Type B pancreatic cell (in vitro differentiated cells): ENCODE results near the gene ZCCHC8. TPM values are rescaled to one million over a fixed set of nuclear protein-coding genes. Genes with fewer than 3 reads are reported as not detected.
"Not testable (repeated sequence)": the region's sequence is repeated elsewhere in the genome, so short reads cannot be mapped to it uniquely, and the experiment has no call there.

Experiments
- DNase-seq: peaks from one replicate; pipeline ENCODE4 v3.0.0; 2021; ENCODE audit warnings: mixed read lengths; ENCODE audit not compliant: unreplicated experiment; ENCODE audit errors: extremely low spot score
- H3K27ac Mint-ChIP-seq: 2 replicates; pipeline ENCODE4 v1.8.0; 2021; ENCODE audit warnings: mild to moderate bottlenecking, mixed read lengths
- H3K27me3 Mint-ChIP-seq: 2 replicates; pipeline ENCODE4 v1.8.0; 2021; ENCODE audit warnings: mixed read lengths
- H3K36me3 Mint-ChIP-seq: 2 replicates; pipeline ENCODE4 v1.8.0; 2021; ENCODE audit warnings: mixed read lengths
- H3K4me1 Mint-ChIP-seq: one replicate; pipeline ENCODE4 v1.8.0; 2021; ENCODE audit warnings: mixed read lengths; ENCODE audit not compliant: unreplicated experiment
- H3K4me3 Mint-ChIP-seq: 2 replicates; pipeline ENCODE4 v1.8.0; 2021; ENCODE audit warnings: mild to moderate bottlenecking, mixed read lengths
- H3K9me3 Mint-ChIP-seq: 2 replicates; pipeline ENCODE4 v1.8.0; 2021; ENCODE audit warnings: mixed read lengths
- total RNA-seq: library from RNA; stranded (reverse); gene quantifications from 2 replicates; pipeline ENCODE4 v1.2.1, GENCODE V29; 2021; ENCODE audit warnings: low replicate concordance
- TF ChIP-seq, protein P1 (sequence below): fragments of 200-600 bp; sonication (generic); conservative IDR thresholded peaks from 2 replicates; pipeline ENCODE4 v1.5.0; 2021; ENCODE audit warnings: antibody characterized with exemption, mild to moderate bottlenecking

Gene ZCCHC8
- total RNA-seq, 1 donor from 2014 or later, result 30.4 TPM

GRCh38 chr12:122486805-122487426, 13.8 kb downstream of the ZCCHC8 start:
- Mint-ChIP-seq H3K27me3 (no peaks in the 10 kb centered on the region), H3K36me3 (peaks cover 31% of the 10 kb centered on the region), H3K4me1 (no peaks in the 10 kb centered on the region), H3K9me3 (no peaks in the 10 kb centered on the region), H3K4me3 (no peak overlapping the region), H3K27ac (no peak overlapping the region)
- TF ChIP-seq, protein P1, sequence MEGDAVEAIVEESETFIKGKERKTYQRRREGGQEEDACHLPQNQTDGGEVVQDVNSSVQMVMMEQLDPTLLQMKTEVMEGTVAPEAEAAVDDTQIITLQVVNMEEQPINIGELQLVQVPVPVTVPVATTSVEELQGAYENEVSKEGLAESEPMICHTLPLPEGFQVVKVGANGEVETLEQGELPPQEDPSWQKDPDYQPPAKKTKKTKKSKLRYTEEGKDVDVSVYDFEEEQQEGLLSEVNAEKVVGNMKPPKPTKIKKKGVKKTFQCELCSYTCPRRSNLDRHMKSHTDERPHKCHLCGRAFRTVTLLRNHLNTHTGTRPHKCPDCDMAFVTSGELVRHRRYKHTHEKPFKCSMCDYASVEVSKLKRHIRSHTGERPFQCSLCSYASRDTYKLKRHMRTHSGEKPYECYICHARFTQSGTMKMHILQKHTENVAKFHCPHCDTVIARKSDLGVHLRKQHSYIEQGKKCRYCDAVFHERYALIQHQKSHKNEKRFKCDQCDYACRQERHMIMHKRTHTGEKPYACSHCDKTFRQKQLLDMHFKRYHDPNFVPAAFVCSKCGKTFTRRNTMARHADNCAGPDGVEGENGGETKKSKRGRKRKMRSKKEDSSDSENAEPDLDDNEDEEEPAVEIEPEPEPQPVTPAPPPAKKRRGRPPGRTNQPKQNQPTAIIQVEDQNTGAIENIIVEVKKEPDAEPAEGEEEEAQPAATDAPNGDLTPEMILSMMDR, result no peak
- DNase-seq, result peak; percentile 34

DNA sequence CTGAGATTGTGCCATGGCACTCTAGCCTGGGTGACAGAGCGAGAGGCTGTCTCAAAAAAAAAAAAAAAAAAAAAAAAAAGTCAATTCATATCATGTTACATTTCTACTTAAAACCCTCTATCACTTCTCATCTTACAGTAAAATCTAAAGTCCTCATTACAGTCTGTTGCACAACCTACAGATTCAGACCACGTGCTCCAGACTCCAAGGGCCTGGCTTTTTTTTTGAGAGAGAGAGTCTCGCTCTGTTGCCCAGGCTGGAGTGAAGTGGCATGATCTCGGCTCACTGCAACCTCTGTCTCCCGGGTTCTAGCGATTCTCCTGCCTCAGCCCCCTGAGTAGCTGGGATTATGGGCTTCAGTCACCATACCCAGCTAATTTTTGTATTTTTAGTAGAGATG, 14.4 kb downstream of the ZCCHC8 start:
- not testable (repeated sequence) for H3K4me3 Mint-ChIP-seq, H3K4me1 Mint-ChIP-seq, H3K27me3 Mint-ChIP-seq, DNase-seq, H3K27ac Mint-ChIP-seq, H3K9me3 Mint-ChIP-seq
- H3K36me3 Mint-ChIP-seq, result peaks cover 28% of the 10 kb centered on the region

DNA sequence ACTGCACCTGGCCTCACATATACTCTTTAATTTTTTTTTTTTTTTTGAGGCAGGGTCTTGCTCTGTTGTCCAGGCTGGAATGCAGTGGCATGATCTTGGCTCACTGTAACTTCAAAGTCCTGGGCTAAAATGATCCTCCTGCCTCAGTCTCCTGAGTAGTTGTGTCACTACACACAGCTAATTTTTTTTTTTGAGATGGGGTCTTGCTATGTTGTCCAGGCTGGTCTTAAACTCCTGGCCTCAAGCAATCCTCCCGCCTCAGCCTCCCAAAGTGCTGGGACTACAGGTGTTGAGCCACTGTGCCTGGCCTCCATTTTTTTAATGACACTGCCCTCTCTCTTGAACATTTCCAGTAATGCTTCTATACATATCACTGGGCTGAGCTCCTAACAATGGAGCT, 16.3 kb downstream of the ZCCHC8 start:
- H3K4me3 Mint-ChIP-seq, H3K27me3 Mint-ChIP-seq, H3K27ac Mint-ChIP-seq, H3K9me3 Mint-ChIP-seq, H3K4me1 Mint-ChIP-seq: not testable (repeated sequence)
- DNase-seq, result peak; percentile 6
- H3K36me3 Mint-ChIP-seq, result peaks cover 38% of the 10 kb centered on the region

- H3K36me3 Mint-ChIP-seq, result peaks cover 34% of the 10 kb centered on the region
- TF ChIP-seq, protein P1, result no peak
- H3K27me3 Mint-ChIP-seq, result no peaks in the 10 kb centered on the region
- H3K4me1 Mint-ChIP-seq, result no peaks in the 10 kb centered on the region
- no peaks in the 10 kb centered on the region for H3K9me3 Mint-ChIP-seq
- no peak overlapping the region for H3K4me3 Mint-ChIP-seq
- peak; percentile 20 for DNase-seq
- H3K27ac Mint-ChIP-seq, result peak overlapping the region; percentile 8
Measured at GRCh38 chr12:122483969-122484368, 16.8 kb downstream of the ZCCHC8 start.

- Mint-ChIP-seq H3K27ac (no peak overlapping the region), H3K27me3 (no peaks in the 10 kb centered on the region), H3K36me3 (peaks cover 39% of the 10 kb centered on the region), H3K4me1 (no peaks in the 10 kb centered on the region), H3K9me3 (no peaks in the 10 kb centered on the region), H3K4me3 (no peak overlapping the region)
- DNase-seq, result no peak
- TF ChIP-seq, protein P1, result no peak
Measured at GRCh38 chr12:122481861-122482260, 18.9 kb downstream of the ZCCHC8 start.

DNA sequence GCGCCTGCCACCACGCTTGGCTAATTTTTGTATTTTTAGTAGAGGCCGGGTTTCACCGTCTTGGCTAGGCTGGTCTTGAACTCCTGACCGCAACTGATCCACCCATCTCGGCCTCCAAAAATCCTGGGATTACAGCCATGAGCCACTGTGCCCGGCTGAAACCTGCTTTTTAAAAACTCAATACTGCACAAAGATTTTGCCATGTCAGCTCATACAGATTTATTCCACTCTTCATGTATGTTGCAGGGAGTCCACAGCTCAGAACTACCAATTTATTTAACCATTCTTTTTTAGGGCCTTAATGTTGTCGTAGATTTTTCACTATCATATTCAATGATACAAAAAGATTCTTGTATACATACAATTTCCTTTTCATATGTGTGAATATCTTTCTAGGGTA, 20.0 kb downstream of the ZCCHC8 start:
- no peaks in the 10 kb centered on the region for H3K9me3 Mint-ChIP-seq
- H3K36me3 Mint-ChIP-seq, result peaks cover 42% of the 10 kb centered on the region
- no peak overlapping the region for H3K27ac Mint-ChIP-seq
- no peak overlapping the region for H3K4me3 Mint-ChIP-seq
- no peaks in the 10 kb centered on the region for H3K4me1 Mint-ChIP-seq
- no peaks in the 10 kb centered on the region for H3K27me3 Mint-ChIP-seq
- TF ChIP-seq, protein P1, result no peak
- no peak for DNase-seq

DNA sequence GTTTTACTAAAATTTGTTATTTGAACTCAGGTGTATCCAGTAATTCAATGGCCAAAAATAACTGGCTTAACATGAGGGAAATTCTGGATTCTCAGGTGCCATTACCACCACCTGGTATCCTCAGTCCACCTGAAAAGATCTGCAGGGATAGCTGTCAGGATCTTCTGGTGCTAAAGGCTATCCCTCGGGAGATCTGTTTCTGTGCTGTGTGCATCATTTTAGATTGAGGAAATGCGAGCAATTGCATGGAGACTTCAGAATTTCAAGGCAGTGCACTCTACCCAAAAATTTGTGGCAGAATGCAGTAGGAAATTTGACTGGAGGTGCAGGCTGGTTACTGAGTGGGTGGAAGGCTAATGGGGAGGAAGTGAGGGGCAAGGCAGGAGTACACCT, 26.4 kb downstream of the ZCCHC8 start:
- H3K9me3 Mint-ChIP-seq, result no peaks in the 10 kb centered on the region
- H3K4me3 Mint-ChIP-seq, result no peak overlapping the region
- TF ChIP-seq, protein P1, result no peak
- DNase-seq, result no peak
- peaks cover 28% of the 10 kb centered on the region for H3K36me3 Mint-ChIP-seq
- no peak overlapping the region for H3K27ac Mint-ChIP-seq
- peaks cover 7% of the 10 kb centered on the region for H3K4me1 Mint-ChIP-seq
- no peaks in the 10 kb centered on the region for H3K27me3 Mint-ChIP-seq
